Measurements from ENCODE around the gene STAT3.

DNA sequence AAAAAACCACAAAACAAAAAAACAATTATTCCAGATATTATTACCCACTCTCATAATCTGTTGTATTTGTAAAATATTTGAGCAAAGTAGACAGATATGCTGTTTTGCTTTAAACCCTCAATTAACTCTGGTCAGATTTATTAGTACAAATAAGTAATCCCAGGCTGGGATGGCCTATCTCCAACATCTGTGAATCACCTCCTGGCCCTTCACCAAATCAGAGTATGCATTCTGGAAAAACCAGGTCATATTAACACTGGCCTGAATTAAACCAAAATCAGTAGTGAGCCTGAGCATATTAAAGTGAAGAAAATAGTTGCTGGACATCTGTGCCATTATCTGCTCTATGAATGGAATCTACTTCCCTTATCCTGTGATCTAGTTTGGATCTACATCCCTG, 41.0 kb downstream of the STAT3 start:
- TF ChIP-seq, protein P1, sequence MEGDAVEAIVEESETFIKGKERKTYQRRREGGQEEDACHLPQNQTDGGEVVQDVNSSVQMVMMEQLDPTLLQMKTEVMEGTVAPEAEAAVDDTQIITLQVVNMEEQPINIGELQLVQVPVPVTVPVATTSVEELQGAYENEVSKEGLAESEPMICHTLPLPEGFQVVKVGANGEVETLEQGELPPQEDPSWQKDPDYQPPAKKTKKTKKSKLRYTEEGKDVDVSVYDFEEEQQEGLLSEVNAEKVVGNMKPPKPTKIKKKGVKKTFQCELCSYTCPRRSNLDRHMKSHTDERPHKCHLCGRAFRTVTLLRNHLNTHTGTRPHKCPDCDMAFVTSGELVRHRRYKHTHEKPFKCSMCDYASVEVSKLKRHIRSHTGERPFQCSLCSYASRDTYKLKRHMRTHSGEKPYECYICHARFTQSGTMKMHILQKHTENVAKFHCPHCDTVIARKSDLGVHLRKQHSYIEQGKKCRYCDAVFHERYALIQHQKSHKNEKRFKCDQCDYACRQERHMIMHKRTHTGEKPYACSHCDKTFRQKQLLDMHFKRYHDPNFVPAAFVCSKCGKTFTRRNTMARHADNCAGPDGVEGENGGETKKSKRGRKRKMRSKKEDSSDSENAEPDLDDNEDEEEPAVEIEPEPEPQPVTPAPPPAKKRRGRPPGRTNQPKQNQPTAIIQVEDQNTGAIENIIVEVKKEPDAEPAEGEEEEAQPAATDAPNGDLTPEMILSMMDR (IDR thresholded peaks at IDR 0.05): no peak
- TF ChIP-seq POLR2A (IDR thresholded peaks at IDR 0.05): no peak
